ENCODE measurements around the gene GTF3C2. TPM values are rescaled to one million over a fixed set of nuclear protein-coding genes. Genes with fewer than 3 reads are reported as not detected.
"Not testable (repeated sequence)": the region's sequence is repeated elsewhere in the genome, so short reads cannot be mapped to it uniquely, and the experiment has no call there.

Gene GTF3C2
- total and polyA plus RNA-seq, 10 of the 15 experiments (the other 5 are each of a cell fraction or from before 2014, with no cell fraction given): 45.9 to 105 (median 80.3) TPM

- H3K4me2 ChIP-seq (ENCODE audit: control insufficient read depth, insufficient read depth); SMC1A ChIA-PET (ENCODE audit: uncharacterized antibody, unreplicated experiment); H3K36me3 ChIP-seq (ENCODE audit: control insufficient read depth in 2 of 2, insufficient read depth in 2 of 2, low read length in 1 of 2); H3K79me2 ChIP-seq (ENCODE audit: control insufficient read depth, insufficient read depth, low read length); H2AFZ ChIP-seq (ENCODE audit: control insufficient read depth, low read depth, low read length); H4K20me1 ChIP-seq (ENCODE audit: control insufficient read depth, insufficient read depth); H3K4me3 ChIP-seq; H3K9ac ChIP-seq (ENCODE audit: control insufficient read depth, insufficient read depth, low read length); in situ Hi-C loops (cut with MboI); H3K9me3 ChIP-seq (replicated peaks; ENCODE audit: control insufficient read depth, insufficient read depth, low read length); H3K27me3 ChIP-seq (replicated peaks in 1 of 2; ENCODE audit: control insufficient read depth in 2 of 2, insufficient read depth in 2 of 2, low read length in 1 of 2); BruUV-seq (replicated peaks); DNase-seq (ENCODE audit: low read depth, low spot score); H3K4me1 ChIP-seq (ENCODE audit: control insufficient read depth, insufficient read depth, low read length); FAIRE-seq; ATAC-seq; POLR2A ChIA-PET; H3K27ac ChIP-seq (ENCODE audit: control insufficient read depth, insufficient read depth): not testable (repeated sequence)
- intact Hi-C loops (cut with micrococcal nuclease; ENCODE audit: unreplicated experiment): loop anchor here (5.0 kb wide), 1 partner anchor 338 kb away; no protein-coding TSS in a partner anchor
- WGBS (ENCODE audit: insufficient coverage, insufficient replicate concordance, low lambda C conversion rate, missing lambda C conversion rate): 55% methylated on average over 4 of the region's 4 CpGs
- RAD21 ChIA-PET (ENCODE audit: unreplicated experiment): interaction anchor here (1.1 to 3.5 kb wide), 2 partner anchors 20 to 130 kb away, joined by 4 to 25 read pairs; partner anchors contain the start of gene TRIM54
- CTCF ChIA-PET: interaction anchor here (0.6 to 4.0 kb wide), 12 partner anchors 8 to 485 kb away, joined by 3 to 51 read pairs (median 4); partner anchors contain the start of genes MPV17 and TRIM54
Observed at GRCh38 chr2:27300606-27301005, 56.0 kb downstream of the GTF3C2 start.

- Histone ChIP-seq H3K36me3 (ENCODE audit: control insufficient read depth in 2 of 2, insufficient read depth in 2 of 2, low read length in 1 of 2) (no peaks in the 10 kb centered on the region), H3K4me2 (ENCODE audit: control insufficient read depth, insufficient read depth) (no peak overlapping the region), H3K4me1 (ENCODE audit: control insufficient read depth, insufficient read depth, low read length) (no peaks in the 10 kb centered on the region), H2AFZ (ENCODE audit: control insufficient read depth, low read depth, low read length) (no peak overlapping the region), H3K27ac (ENCODE audit: control insufficient read depth, insufficient read depth) (no peak overlapping the region), H3K27me3 (replicated peaks in 1 of 2; ENCODE audit: control insufficient read depth in 2 of 2, insufficient read depth in 2 of 2, low read length in 1 of 2) (no peaks in the 10 kb centered on the region; a peak in 2 of 4 replicates), H3K9ac (ENCODE audit: control insufficient read depth, insufficient read depth, low read length) (no peak overlapping the region), H3K9me3 (replicated peaks; ENCODE audit: control insufficient read depth, insufficient read depth, low read length) (no peaks in the 10 kb centered on the region), H3K4me3 (no peak overlapping the region), H3K79me2 (ENCODE audit: control insufficient read depth, insufficient read depth, low read length) (no peaks in the 10 kb centered on the region), H4K20me1 (ENCODE audit: control insufficient read depth, insufficient read depth) (no peaks in the 10 kb centered on the region)
- DNase-seq (ENCODE audit: low read depth, low spot score) (no peak), ATAC-seq (no peak), FAIRE-seq (no peak)
- WGBS (ENCODE audit: insufficient coverage, insufficient replicate concordance, low lambda C conversion rate, missing lambda C conversion rate): 39% methylated on average over 16 of the region's 18 CpGs
- ChIA-PET SMC1A (ENCODE audit: uncharacterized antibody, unreplicated experiment) (interaction anchor here (1.6 kb wide), 1 partner anchor 199 kb away, joined by 4 read pairs; no protein-coding TSS in a partner anchor), POLR2A (no interaction called here), CTCF (interaction anchor here (1.4 kb wide), 1 partner anchor 19 kb away, joined by 4 read pairs; no protein-coding TSS in a partner anchor), RAD21 (ENCODE audit: unreplicated experiment) (no interaction called here)
- in situ Hi-C loops (cut with MboI) (no loop called here), intact Hi-C loops (cut with micrococcal nuclease; ENCODE audit: unreplicated experiment) (no loop called here)
- no TSS peak for BruUV-seq (replicated peaks)
- TF ChIP-seq ZNF274 (IDR thresholded peaks at IDR 0.05; ENCODE audit: insufficient read depth, insufficient read length): no peak
- no peak for TF ChIP-seq NFYA (IDR thresholded peaks at IDR 0.05; ENCODE audit: borderline replicate concordance, low read depth, low read length)
- no peak for TF ChIP-seq EGR1 (IDR thresholded peaks at IDR 0.05; ENCODE audit: borderline replicate concordance in 1 of 2, low read depth in 2 of 2, low read length in 2 of 2)
- no peak for TF ChIP-seq EZH2 (IDR thresholded peaks at IDR 0.05; ENCODE audit: borderline replicate concordance, control insufficient read depth, low read depth, low read length)
- TF ChIP-seq REST (IDR thresholded peaks at IDR 0.05; ENCODE audit: low read depth, low read length): no peak
- TF ChIP-seq IKZF2 (IDR thresholded peaks at IDR 0.05): no peak
- TF ChIP-seq ATF2 (IDR thresholded peaks at IDR 0.05; ENCODE audit: low read length): no peak
- TF ChIP-seq ZNF24 (IDR thresholded peaks at IDR 0.05): no peak
- TF ChIP-seq WRNIP1 (IDR thresholded peaks at IDR 0.05; ENCODE audit: borderline replicate concordance, low read depth, low read length): no peak
- TF ChIP-seq PAX8 (IDR thresholded peaks at IDR 0.05): no peak
Observed at GRCh38 chr2:27298391-27299080, 58.0 kb downstream of the GTF3C2 start.

Data from GM12878 (cell line).